Activated CD4-positive, alpha-beta T cell treated with anti-CD3 and anti-CD28 coated beads for 1 hour (primary cell): Measurements from ENCODE around the gene SLC2A4RG.
A peak's percentile ranks its signal among the peaks of the same experiment; 100 is the strongest.
"Not testable (repeated sequence)": the region's sequence is repeated elsewhere in the genome, so short reads cannot be mapped to it uniquely, and the experiment has no call there.

Experiments used
- DNase-seq: peaks from one replicate; pipeline ENCODE4 v3.0.0-alpha.2; 2020

The SLC2A4RG gene

GRCh38 chr20:63722967-63723622 lies 16.5 kb upstream of the SLC2A4RG start:
- not testable (repeated sequence) for DNase-seq

- not testable (repeated sequence) for DNase-seq
Measured at GRCh38 chr20:63730189-63730733, 9.3 kb upstream of the SLC2A4RG start.

GRCh38 chr20:63731410-63731809 lies 8.2 kb upstream of the SLC2A4RG start:
- no peak for DNase-seq

GRCh38 chr20:63732118-63733095 lies 7.2 kb upstream of the SLC2A4RG start:
- DNase-seq, result no peak

GRCh38 chr20:63733117-63733516 lies 6.5 kb upstream of the SLC2A4RG start:
- no peak for DNase-seq

GRCh38 chr20:63733579-63734081 lies 5.9 kb upstream of the SLC2A4RG start:
- no peak for DNase-seq

GRCh38 chr20:63734111-63734945 lies 5.2 kb upstream of the SLC2A4RG start:
- no peak for DNase-seq

GRCh38 chr20:63734946-63735858 lies 4.4 kb upstream of the SLC2A4RG start:
- DNase-seq, result no peak

GRCh38 chr20:63735859-63736718 lies 3.5 kb upstream of the SLC2A4RG start, which contains the start of gene LIME1:
LIME1 (plus strand) TSS chr20:63736664; CDS start chr20:63737550, 886 bp downstream.
- peak; percentile 62 for DNase-seq

- DNase-seq, result peak; percentile 43
Measured at GRCh38 chr20:63736893-63737694, 2.5 kb upstream of the SLC2A4RG start.

- DNase-seq, result no peak
Measured at GRCh38 chr20:63737695-63737944, 2.0 kb upstream of the SLC2A4RG start.

- DNase-seq, result no peak
Measured at GRCh38 chr20:63737945-63738686, 1.5 kb upstream of the SLC2A4RG start.

GRCh38 chr20:63738687-63739129 lies 868 bp upstream of the SLC2A4RG start:
- DNase-seq, result no peak

- DNase-seq, result no peak
Measured at GRCh38 chr20:63740070-63740626, 572 bp downstream of the SLC2A4RG start.

GRCh38 chr20:63740627-63741353 lies 1.2 kb downstream of the SLC2A4RG start:
- no peak for DNase-seq

GRCh38 chr20:63741354-63741675 lies 1.7 kb downstream of the SLC2A4RG start:
- no peak for DNase-seq

- DNase-seq, result no peak
Measured at GRCh38 chr20:63741676-63742380, 2.3 kb downstream of the SLC2A4RG start.
